ENCODE measurements around the gene ASB7. TPM values are rescaled to one million over a fixed set of nuclear protein-coding genes. Genes with fewer than 3 reads are reported as not detected.

ASB7 gene
- total and polyA plus RNA-seq, 2 experiments from 2014 or later = 4.1 to 13.9 TPM

GRCh38 chr15:100572362-100572983, 29.9 kb upstream of the ASB7 start:
- Mint-ChIP-seq H3K27me3 (ENCODE audit: insufficient read depth, low read depth, poor library complexity) (peaks cover 1% of the 10 kb centered on the region), H3K36me3 (ENCODE audit: low read depth) (peaks cover 7% of the 10 kb centered on the region; the same call in 2 of the 3 replicates), H3K4me3 (no peak overlapping the region), H3K9me3 (no peaks in the 10 kb centered on the region), H3K4me1 (no peaks in the 10 kb centered on the region), H3K27ac (no peak overlapping the region)
- Histone ChIP-seq H3F3A (replicated peaks; ENCODE audit: low read depth) (no peaks in the 10 kb centered on the region), H3K79me2 (replicated peaks; ENCODE audit: insufficient read depth) (0 out of 2 replicates have a peak, but pooled peaks cover 5% of the 10 kb centered on the region), H3K4me3 (no peak overlapping the region), H3K4me2 (no peak overlapping the region), H3K36me3 (ENCODE audit: insufficient read depth) (no peaks in the 10 kb centered on the region; the same call in 1 of the 2 replicates), H3K27me3 (ENCODE audit: insufficient read depth) (no peaks in the 10 kb centered on the region), H3K27ac (ENCODE audit: low read depth) (no peak overlapping the region), H2AFZ (no peak overlapping the region), H4K20me1 (replicated peaks; ENCODE audit: insufficient read depth) (no peaks in the 10 kb centered on the region), H3K4me1 (ENCODE audit: insufficient read depth) (no peaks in the 10 kb centered on the region), H3K9me2 (ENCODE audit: insufficient read depth) (no peaks in the 10 kb centered on the region)
- DNase-seq (ENCODE audit: low spot score) (peak; percentile 4), ATAC-seq (no peak)
- TF ChIP-seq REST (IDR thresholded peaks at IDR 0.05; ENCODE audit: unreplicated experiment) (no peak), CTCF (conservative IDR thresholded peaks at IDR 0.05; ENCODE audit: low read depth in 2 of 2) (peak in 1 of 2 experiments; percentile 55; a peak in 3 of 4 replicates)

- H3K27me3 ChIP-seq (ENCODE audit: insufficient read depth) = no peaks in the 10 kb centered on the region
- no peaks in the 10 kb centered on the region for H3F3A ChIP-seq (replicated peaks; ENCODE audit: low read depth)
- H3K27ac Mint-ChIP-seq = no peak overlapping the region
- ATAC-seq (no peak), DNase-seq (ENCODE audit: low spot score) (no peak)
- H2AFZ ChIP-seq = no peak overlapping the region
- peaks cover 9% of the 10 kb centered on the region; the same call in 2 of the 3 replicates for H3K36me3 Mint-ChIP-seq (ENCODE audit: low read depth)
- no peak overlapping the region for H3K27ac ChIP-seq (ENCODE audit: low read depth)
- H3K27me3 Mint-ChIP-seq (ENCODE audit: insufficient read depth, low read depth, poor library complexity) = peaks cover 1% of the 10 kb centered on the region
- H3K4me1 ChIP-seq (ENCODE audit: insufficient read depth) = no peaks in the 10 kb centered on the region
- H3K79me2 ChIP-seq (replicated peaks; ENCODE audit: insufficient read depth) = 0 out of 2 replicates have a peak, but pooled peaks cover 5% of the 10 kb centered on the region
- no peak overlapping the region for H3K4me2 ChIP-seq
- no peak overlapping the region for H3K4me3 ChIP-seq
- no peaks in the 10 kb centered on the region; the same call in 1 of the 2 replicates for H3K36me3 ChIP-seq (ENCODE audit: insufficient read depth)
- no peaks in the 10 kb centered on the region for H3K9me2 ChIP-seq (ENCODE audit: insufficient read depth)
- H4K20me1 ChIP-seq (replicated peaks; ENCODE audit: insufficient read depth) = no peaks in the 10 kb centered on the region
- no peaks in the 10 kb centered on the region for H3K4me1 Mint-ChIP-seq
- no peaks in the 10 kb centered on the region for H3K9me3 Mint-ChIP-seq
- H3K4me3 Mint-ChIP-seq = no peak overlapping the region
- TF ChIP-seq CTCF (conservative IDR thresholded peaks at IDR 0.05; ENCODE audit: low read depth in 2 of 2) = no peak
- TF ChIP-seq EZH2phosphoT487 (IDR thresholded peaks at IDR 0.05; ENCODE audit: unreplicated experiment) = no peak
- no peak for TF ChIP-seq NANOG (IDR thresholded peaks at IDR 0.05; ENCODE audit: borderline replicate concordance)
- no peak for TF ChIP-seq CREB1 (CRISPR knock-in tag; IDR thresholded peaks at IDR 0.05; ENCODE audit: low read depth)
- TF ChIP-seq ZNF462 (CRISPR knock-in tag; IDR thresholded peaks at IDR 0.05) = no peak
These were observed 28.9 kb upstream of the ASB7 start for GRCh38 chr15:100573526-100573925.

Measured in GM23338 (cell line).